Activated T-cell treated with anti-CD3 and anti-CD28 coated beads, Interleukin-2, amount 50 U/mL, for 48 hours (primary cell): ENCODE results near the gene CAMKK2.

Source experiments
- DNase-seq, 2 experiments: peaks; one replicate each; pipeline ENCODE4 v3.0.0-alpha.2; 2020

Gene CAMKK2

DNA sequence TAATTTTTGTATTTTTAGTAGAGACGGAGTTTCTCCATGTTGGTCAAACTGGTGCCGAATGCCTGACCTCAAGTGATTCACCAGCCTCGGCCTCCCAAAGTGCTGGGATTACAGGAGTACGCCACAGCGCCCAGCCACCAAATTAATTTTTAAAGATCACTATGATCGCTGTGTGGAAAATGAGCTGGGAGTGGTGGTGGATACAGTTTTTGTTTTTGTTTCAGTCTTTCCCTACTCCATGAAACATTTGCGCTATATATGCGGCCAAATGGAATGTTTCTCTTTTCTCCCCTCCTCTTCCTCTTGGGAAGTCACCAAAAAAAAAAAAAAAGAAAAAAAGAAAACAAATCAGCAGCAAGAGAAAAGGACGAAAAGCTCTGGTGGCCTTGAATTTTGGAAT lies 107.4 kb downstream of the CAMKK2 start:
- DNase-seq = no peak

- no peak for DNase-seq
These were observed 108.3 kb downstream of the CAMKK2 start for GRCh38 chr12:121188227-121188626.
